Calu3 (cell line): ENCODE measurements around the gene TRIOBP. TPM values are rescaled to one million over a fixed set of nuclear protein-coding genes. Genes with fewer than 3 reads are reported as not detected.

Source experiments
- BruUV-seq: library from RNA; stranded (reverse); fragments of 400-500 nt; replicated peaks from 2 replicates; lab custom pipeline; 2021; lab: Mats Ljungman, UMichigan
- CTCF ChIA-PET: fragments of 300-600 bp; sonication (Branson Sonifier 250); formaldehyde crosslinking; loops from one replicate; lab custom pipeline; 2022; ENCODE audit warnings: antibody characterized with exemption; lab: Charles Lee
- DNase-seq: peaks from one replicate; pipeline ENCODE4 v3.0.0; 2022
- H3K27ac Mint-ChIP-seq: one replicate; pipeline ENCODE4 v1.8.0; 2022; ENCODE audit warnings: mixed read lengths; ENCODE audit not compliant: unreplicated experiment
- H3K27me3 Mint-ChIP-seq: one replicate; pipeline ENCODE4 v1.8.0; 2022; ENCODE audit warnings: mixed read lengths; ENCODE audit not compliant: unreplicated experiment
- H3K36me3 Mint-ChIP-seq: one replicate; pipeline ENCODE4 v1.8.0; 2022; ENCODE audit warnings: mild to moderate bottlenecking, moderate library complexity, mixed read lengths; ENCODE audit not compliant: insufficient read depth, unreplicated experiment
- H3K4me1 Mint-ChIP-seq: one replicate; pipeline ENCODE4 v1.8.0; 2022; ENCODE audit warnings: mild to moderate bottlenecking, low read depth, mixed read lengths; ENCODE audit not compliant: unreplicated experiment
- H3K4me3 Mint-ChIP-seq: one replicate; pipeline ENCODE4 v1.8.0; 2022; ENCODE audit warnings: mild to moderate bottlenecking, low read depth, moderate library complexity, mixed read lengths; ENCODE audit not compliant: unreplicated experiment
- H3K9me3 Mint-ChIP-seq: one replicate; pipeline ENCODE4 v1.8.0; 2022; ENCODE audit warnings: low read depth, mixed read lengths; ENCODE audit not compliant: unreplicated experiment
- CTCF ChIP-seq: fragments of 200-600 bp; IDR thresholded peaks from one replicate; pipeline ENCODE4 v1.8.0; 2022; ENCODE audit warnings: antibody characterized with exemption; ENCODE audit not compliant: unreplicated experiment
- intact Hi-C: fragments of 100-400 bp; cut with micrococcal nuclease; formaldehyde crosslinking; loops from one replicate; pipeline ENCODE4 v1.10.0; 2022; ENCODE audit not compliant: unreplicated experiment
- total RNA-seq: library from RNA; stranded (reverse); gene quantifications from 2 replicates; pipeline ENCODE4 v1.2.3, GENCODE V29; 2022

Gene TRIOBP
- total RNA-seq, 1 experiment from 2014 or later, result 85.3 TPM

DNA sequence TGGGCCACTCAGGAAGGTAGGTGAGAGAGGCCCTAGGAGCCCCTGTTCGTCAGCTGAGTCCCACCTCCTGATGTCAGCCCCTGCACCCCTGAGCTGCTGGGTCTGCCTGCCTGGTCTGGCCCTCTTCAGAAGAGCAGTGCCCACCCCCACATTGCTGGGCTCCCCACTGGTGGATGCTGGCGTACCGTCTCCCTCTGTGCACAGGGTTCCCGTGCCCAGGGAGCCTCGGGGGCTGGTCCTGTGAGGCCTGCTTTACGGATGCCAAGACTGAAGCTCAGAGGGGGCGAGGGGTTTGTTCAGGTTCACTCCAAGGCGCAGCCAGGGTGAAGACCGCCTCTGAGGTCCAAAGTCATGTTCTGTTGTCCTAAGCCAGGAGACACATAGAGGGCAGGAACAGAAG is 66.2 kb downstream of the TRIOBP start:
- Mint-ChIP-seq H3K4me3 (no peak overlapping the region), H3K27me3 (no peaks in the 10 kb centered on the region), H3K4me1 (no peaks in the 10 kb centered on the region), H3K9me3 (no peaks in the 10 kb centered on the region), H3K36me3 (peaks cover 68% of the 10 kb centered on the region), H3K27ac (no peak overlapping the region)
- TF ChIP-seq CTCF, result no peak
- no TSS peak for BruUV-seq
- no peak for DNase-seq
- intact Hi-C loops, result no loop called here
- CTCF ChIA-PET, result no interaction called here

GRCh38 chr22:37763652-37764051 is 66.8 kb downstream of the TRIOBP start:
- no peak for TF ChIP-seq CTCF
- BruUV-seq, result no TSS peak
- H3K4me1 Mint-ChIP-seq, result no peaks in the 10 kb centered on the region
- H3K27ac Mint-ChIP-seq, result peak overlapping the region; percentile 42
- intact Hi-C loops, result no loop called here
- peaks cover 65% of the 10 kb centered on the region for H3K36me3 Mint-ChIP-seq
- H3K27me3 Mint-ChIP-seq, result no peaks in the 10 kb centered on the region
- H3K9me3 Mint-ChIP-seq, result no peaks in the 10 kb centered on the region
- no peak overlapping the region for H3K4me3 Mint-ChIP-seq
- CTCF ChIA-PET, result no interaction called here
- no peak for DNase-seq

GRCh38 chr22:37764622-37765021 is 67.8 kb downstream of the TRIOBP start:
- CTCF ChIA-PET, result interaction anchor here (0.6 kb wide), 1 partner anchor 59 kb away, joined by 3 read pairs; the partner anchor contains the start of gene GALR3
- intact Hi-C loops, result no loop called here
- no peaks in the 10 kb centered on the region for H3K27me3 Mint-ChIP-seq
- no TSS peak for BruUV-seq
- no peak overlapping the region for H3K4me3 Mint-ChIP-seq
- H3K27ac Mint-ChIP-seq, result no peak overlapping the region
- H3K9me3 Mint-ChIP-seq, result no peaks in the 10 kb centered on the region
- no peak for DNase-seq
- TF ChIP-seq CTCF, result no peak
- H3K36me3 Mint-ChIP-seq, result peaks cover 65% of the 10 kb centered on the region
- no peaks in the 10 kb centered on the region for H3K4me1 Mint-ChIP-seq

GRCh38 chr22:37765498-37765897 is 68.7 kb downstream of the TRIOBP start:
- Mint-ChIP-seq H3K27me3 (no peaks in the 10 kb centered on the region), H3K27ac (no peak overlapping the region), H3K4me3 (no peak overlapping the region), H3K4me1 (no peaks in the 10 kb centered on the region), H3K36me3 (peaks cover 63% of the 10 kb centered on the region), H3K9me3 (no peaks in the 10 kb centered on the region)
- intact Hi-C loops, result no loop called here
- CTCF ChIA-PET, result no interaction called here
- no peak for DNase-seq
- no peak for TF ChIP-seq CTCF
- BruUV-seq, result no TSS peak
